IMR-90 (cell line): ENCODE results near the gene SPAG9. TPM values are rescaled to one million over a fixed set of nuclear protein-coding genes. Genes with fewer than 3 reads are reported as not detected.

Experiments used
- ATAC-seq: fragments of 200-7000 bp; cut with Tn5 transposase; 2 replicates; pipeline ENCODE4 v1.9.1; 2020; ENCODE audit warnings: low read depth, mild to moderate bottlenecking, moderate library complexity
- BruUV-seq: library from RNA; stranded (reverse); fragments of 400-500 nt; replicated peaks from 2 replicates; lab custom pipeline; 2021; lab: Mats Ljungman, UMichigan
- CTCF ChIA-PET: fragments of 300-600 bp; formaldehyde crosslinking; extraction: SDS; loops from one replicate; lab custom pipeline; 2021; ENCODE audit warnings: antibody characterized with exemption; lab: Yijun Ruan, JAX
- POLR2A ChIA-PET: fragments of 300-600 bp; sonication (Branson Sonifier 250); formaldehyde crosslinking; loops from one replicate; lab custom pipeline; 2022; ENCODE audit warnings: antibody characterized with exemption; ENCODE audit not compliant: unreplicated experiment; lab: Charles Lee
- DNase-seq: peaks from one replicate; pipeline ENCODE4 v3.0.0; 2013
- H2AFZ ChIP-seq: replicated peaks from 2 replicates; pipeline ENCODE3; 2013; ENCODE audit warnings: low read length, mild to moderate bottlenecking; ENCODE audit not compliant: poor library complexity
- H2AK5ac ChIP-seq: 2 replicates; pipeline ENCODE4 v1.6.1; 2013; ENCODE audit warnings: low read depth, low read length, inconsistent platforms
- H2AK9ac ChIP-seq: replicated peaks from 2 replicates; pipeline ENCODE3; 2013; ENCODE audit warnings: mild to moderate bottlenecking, low read depth, low read length, moderate library complexity; ENCODE audit not compliant: poor library complexity
- H2BK120ac ChIP-seq: 2 replicates; pipeline ENCODE4 v1.6.1; 2013; ENCODE audit warnings: low read depth, low read length, inconsistent platforms
- H2BK15ac ChIP-seq: 3 replicates; pipeline ENCODE4 v1.6.1; 2013; ENCODE audit warnings: low read depth, low read length, inconsistent platforms
- H2BK20ac ChIP-seq: 2 replicates; pipeline ENCODE4 v1.6.1; 2013; ENCODE audit warnings: low read depth, mild to moderate bottlenecking, inconsistent platforms, low read length, moderate library complexity
- H2BK5ac ChIP-seq: 2 replicates; pipeline ENCODE4 v1.6.1; 2013; ENCODE audit warnings: mild to moderate bottlenecking, low read depth, low read length, inconsistent platforms; ENCODE audit not compliant: poor library complexity, severe bottlenecking
- H3K14ac ChIP-seq: replicated peaks from 2 replicates; pipeline ENCODE4 v1.6.1; 2013; ENCODE audit warnings: low read depth, low read length, inconsistent platforms
- H3K18ac ChIP-seq: 2 replicates; pipeline ENCODE4 v1.6.1; 2013; ENCODE audit warnings: low read depth, low read length, control low read depth
- H3K23ac ChIP-seq: 2 replicates; pipeline ENCODE4 v1.6.1; 2013; ENCODE audit warnings: low read depth, low read length, inconsistent platforms
- H3K27ac ChIP-seq: 2 replicates; pipeline ENCODE4 v1.5.1; 2013; ENCODE audit warnings: mild to moderate bottlenecking, control low read depth, low read length; ENCODE audit not compliant: insufficient read depth
- H3K27me3 ChIP-seq: 2 replicates; pipeline ENCODE4 v1.6.1; 2013; ENCODE audit warnings: low read length; ENCODE audit not compliant: control insufficient read depth, insufficient read depth
- H3K36me3 ChIP-seq: 2 replicates; pipeline ENCODE4 v1.6.1; 2013; ENCODE audit warnings: low read length, mixed read lengths; ENCODE audit not compliant: control insufficient read depth, insufficient read depth
- H3K4ac ChIP-seq: 2 replicates; pipeline ENCODE4 v1.6.1; 2013; ENCODE audit warnings: low read depth, low read length, inconsistent platforms
- H3K4me1 ChIP-seq: 2 replicates; pipeline ENCODE4 v1.6.1; 2013; ENCODE audit warnings: low read length, mixed read lengths; ENCODE audit not compliant: control insufficient read depth, insufficient read depth
- H3K4me2 ChIP-seq: 2 replicates; pipeline ENCODE4 v1.6.1; 2013; ENCODE audit warnings: low read depth, mild to moderate bottlenecking, control low read depth, low read length, moderate library complexity
- H3K4me3 ChIP-seq: 2 replicates; pipeline ENCODE4 v1.5.1; 2013; ENCODE audit warnings: low read depth, mild to moderate bottlenecking, control low read depth, low read length, moderate library complexity; ENCODE audit not compliant: insufficient read depth
- H3K56ac ChIP-seq: 2 replicates; pipeline ENCODE4 v1.6.1; 2013; ENCODE audit warnings: low read length, inconsistent platforms; ENCODE audit not compliant: insufficient read depth; ENCODE audit errors: extremely low read depth
- H3K79me1 ChIP-seq, 2 experiments: 2 replicates each; pipeline ENCODE4 v1.6.1; 2013; ENCODE audit warnings: low read length in 2 of 2, inconsistent platforms in 1 of 2, low read depth in 1 of 2
- H3K9ac ChIP-seq: 2 replicates; pipeline ENCODE4 v1.6.1; 2013; ENCODE audit warnings: low read depth, low read length, control low read depth
- H3K9me1 ChIP-seq: 2 replicates; pipeline ENCODE4 v1.6.1; 2013; ENCODE audit warnings: low read length, inconsistent platforms; ENCODE audit not compliant: insufficient read depth
- H3K9me3 ChIP-seq: 2 replicates; pipeline ENCODE4 v1.6.1; 2013; ENCODE audit warnings: low read length; ENCODE audit not compliant: control insufficient read depth, insufficient read depth
- H4K20me1 ChIP-seq: 2 replicates; pipeline ENCODE4 v1.6.1; 2013; ENCODE audit warnings: low read length, inconsistent platforms; ENCODE audit not compliant: insufficient read depth
- H4K5ac ChIP-seq: 2 replicates; pipeline ENCODE4 v1.6.1; 2013; ENCODE audit warnings: mild to moderate bottlenecking, low read depth, low read length, control low read depth
- H4K8ac ChIP-seq, 2 experiments: 2 replicates each; pipeline ENCODE4 v1.6.1; 2013; ENCODE audit warnings: low read depth in 2 of 2, low read length in 2 of 2, control low read depth in 1 of 2, inconsistent platforms in 1 of 2
- H4K91ac ChIP-seq: 2 replicates; pipeline ENCODE4 v1.6.1; 2013; ENCODE audit warnings: low read depth, low read length, inconsistent platforms; ENCODE audit not compliant: insufficient read depth
- FOS ChIP-seq: fragments of 150-350 bp; IDR thresholded peaks from 2 replicates; pipeline ENCODE4 v1.6.1; 2016; ENCODE audit warnings: low read depth, low read length
- RFX5 ChIP-seq: IDR thresholded peaks from 2 replicates; pipeline ENCODE4 v1.8.0; 2012; ENCODE audit warnings: low read depth, mild to moderate bottlenecking, low read length, moderate library complexity
- WGBS, 2 experiments: methylation state at CpG; one replicate each; pipeline versions ENCODE4 v1.1.5 to v1.1.7; 2013; ENCODE audit warnings: missing lambda C conversion rate in 2 of 2; ENCODE audit not compliant: insufficient read length in 1 of 2; ENCODE audit errors: extremely low coverage in 2 of 2; 5-methylcytosine and 5-hydroxymethylcytosine counted together
- dilution Hi-C: fragments of 300-500 bp; cut with HindIII; formaldehyde crosslinking; loops from one replicate; pipeline ENCODE4 v1.14.3; 2018; ENCODE audit warnings: low sequenced_read_pairs; ENCODE audit not compliant: unreplicated experiment
- in situ Hi-C: fragments of 300-500 bp; cut with MboI; formaldehyde crosslinking; loops from 3 replicates; pipeline ENCODE4 v1.14.3; 2019; ENCODE audit warnings: low sequenced_read_pairs, inconsistent platforms, mixed read lengths
- intact Hi-C: fragments of 100-400 bp; cut with micrococcal nuclease; formaldehyde crosslinking; loops from 2 replicates; pipeline ENCODE4 v1.10.0; 2022
- polyA plus RNA-seq, 3 experiments: library from polyadenylated mRNA; depleted of rRNA; stranded (reverse); fragments of >200 nt; gene quantifications; 2 replicates each; pipeline ENCODE4 v1.2.3, GENCODE V29; 2012; ENCODE audit warnings: low replicate concordance in 1 of 3
- total RNA-seq: library from RNA; depleted of rRNA; stranded (reverse); fragments of >200 nt; gene quantifications from 2 replicates; pipeline ENCODE4 v1.2.3, GENCODE V29; 2012

The SPAG9 gene
- total and polyA plus RNA-seq, 2 of the 4 experiments (the other 2 are of a cell fraction) = 26.7 to 75.5 TPM

- Histone ChIP-seq H2BK20ac (no peak overlapping the region), H4K20me1 (no peaks in the 10 kb centered on the region), H3K27ac (no peak overlapping the region), H3K4me3 (no peak overlapping the region), H3K79me1 (no peaks in the 10 kb centered on the region), H3K18ac (no peak overlapping the region), H3K4me1 (no peaks in the 10 kb centered on the region), H3K9me3 (no peaks in the 10 kb centered on the region), H2BK15ac (no peak overlapping the region), H3K4ac (no peak overlapping the region), H3K4me2 (no peak overlapping the region), H2AK9ac (no peak overlapping the region), H2BK120ac (no peak overlapping the region), H4K8ac (no peak overlapping the region), H2AK5ac (no peak overlapping the region), H4K91ac (no peak overlapping the region), H2AFZ (no peak overlapping the region), H3K27me3 (no peaks in the 10 kb centered on the region), H4K5ac (no peak overlapping the region), H2BK5ac (no peak overlapping the region), H3K23ac (no peak overlapping the region), H3K14ac (no peak overlapping the region), H3K36me3 (no peaks in the 10 kb centered on the region), H3K9ac (no peak overlapping the region), H3K56ac (no peak overlapping the region), H3K9me1 (peaks cover 6% of the 10 kb centered on the region; the same call in 1 of the 2 replicates)
- POLR2A ChIA-PET = no interaction called here
- in situ Hi-C loops (loop anchor here (10.0 kb wide), 1 partner anchor 283 kb away; the partner anchor contains the start of gene TOB1), dilution Hi-C loops (no loop called here), intact Hi-C loops (no loop called here)
- BruUV-seq = no TSS peak
- DNase-seq = peak; percentile 56
- WGBS, 2 experiments = no CpG with 5 or more reads among the region's 4 CpGs
- CTCF ChIA-PET = interaction anchor here (0.8 kb wide), 1 partner anchor 148 kb away, joined by 3 read pairs; no protein-coding TSS in a partner anchor
- peak; percentile 40 for ATAC-seq
- TF ChIP-seq RFX5 (no peak), FOS (peak; percentile 56)
Observed at GRCh38 chr17:51147650-51148049, 27.0 kb upstream of the SPAG9 start.
